ENCODE results near the gene MRC1. TPM values are rescaled to one million over a fixed set of nuclear protein-coding genes. Genes with fewer than 3 reads are reported as not detected.

Gene MRC1
- total and polyA plus RNA-seq, 2 of the 8 experiments (the other 6 are each of a cell fraction or from before 2014, with no cell fraction given): 0.03 to 0.06 TPM

GRCh38 chr10:17959870-17960269 is 150.7 kb downstream of the MRC1 start:
- Histone ChIP-seq H3K14ac (ENCODE audit: insufficient read length) (no peak overlapping the region), H4K5ac (ENCODE audit: insufficient read length, low read depth, low read length) (no peak overlapping the region), H2BK12ac (ENCODE audit: low read depth, low read length) (no peak overlapping the region), H3K4ac (replicated peaks; ENCODE audit: insufficient read length, low read depth, low read length) (no peak overlapping the region), H2AK5ac (ENCODE audit: low read depth, low read length) (no peak overlapping the region), H2BK20ac (ENCODE audit: low read length) (no peak overlapping the region), H3K56ac (replicated peaks; ENCODE audit: insufficient read length, low read depth, low read length) (no peak overlapping the region), H3K23ac (ENCODE audit: insufficient read length) (no peak overlapping the region), H2BK120ac (replicated peaks; ENCODE audit: low read depth, low read length) (no peak overlapping the region), H3K27ac (ENCODE audit: low read depth, low read length) (no peak overlapping the region), H2BK15ac (ENCODE audit: low read length) (no peak overlapping the region), H3K4me3 (ENCODE audit: extremely low read depth in 1 of 4, insufficient read depth in 2 of 4, low read depth in 3 of 4, low read length in 4 of 4) (no peak overlapping the region), H3K4me1 (replicated peaks in 1 of 4; ENCODE audit: control insufficient read depth in 3 of 4, insufficient read depth in 4 of 4, low read length in 3 of 4) (no peaks in the 10 kb centered on the region), H4K8ac (ENCODE audit: extremely low read depth, insufficient read depth, low read length) (no peak overlapping the region), H3K23me2 (ENCODE audit: low read depth, low read length) (no peaks in the 10 kb centered on the region), H3K4me2 (ENCODE audit: insufficient read depth in 1 of 2, low read depth in 2 of 2, low read length in 2 of 2) (no peak overlapping the region), H3K79me2 (ENCODE audit: control insufficient read depth in 1 of 2, insufficient read depth in 2 of 2, low read length in 2 of 2) (no peaks in the 10 kb centered on the region), H2BK5ac (ENCODE audit: low read depth, low read length) (no peak overlapping the region), H2AFZ (ENCODE audit: low read length) (no peak overlapping the region), H4K20me1 (replicated peaks in 1 of 2; ENCODE audit: control insufficient read depth in 1 of 2, insufficient read depth in 2 of 2, low read length in 2 of 2) (no peaks in the 10 kb centered on the region), H3K27me3 (replicated peaks in 1 of 4; ENCODE audit: control insufficient read depth in 3 of 4, extremely low read depth in 1 of 4, insufficient read depth in 3 of 4, low read length in 3 of 4) (no peaks in the 10 kb centered on the region; a peak in 1 of 7 replicates), H3K79me1 (ENCODE audit: low read depth, low read length) (no peaks in the 10 kb centered on the region), H3K9ac (replicated peaks in 1 of 4; ENCODE audit: extremely low read depth in 1 of 4, low read depth in 3 of 4, low read length in 3 of 4) (no peak overlapping the region), H3K18ac (ENCODE audit: extremely low read depth, low read length) (no peak overlapping the region), H4K91ac (replicated peaks; ENCODE audit: insufficient read length, low read length) (no peak overlapping the region), H3K9me3 (ENCODE audit: insufficient read depth in 2 of 2, low read depth in 1 of 2, low read length in 1 of 2) (peaks cover 0 to 7% of the 10 kb centered on the region in 2 experiments; a peak in 1 of 4 replicates), H3K36me3 (ENCODE audit: control insufficient read depth in 2 of 4, insufficient read depth in 4 of 4, low read length in 3 of 4) (no peaks in the 10 kb centered on the region)
- FAIRE-seq: no peak
- 92% methylated on average over 2 of the region's 2 CpGs; no CpG with 5 or more reads in 1 of the 2 experiments for WGBS, 2 experiments (ENCODE audit: extremely low coverage in 1 of 2, insufficient coverage in 1 of 2, insufficient read length in 1 of 2, insufficient replicate concordance in 2 of 2, low coverage in 1 of 2, low lambda C conversion rate in 2 of 2, missing lambda C conversion rate in 1 of 2)
- no peak for DNase-seq (ENCODE audit: low read depth in 1 of 2, low spot score in 2 of 2)
- CTCF ChIA-PET (ENCODE audit: partially characterized antibody): no interaction called here
- POLR2A ChIA-PET (ENCODE audit: partially characterized antibody): no interaction called here
- no peak for TF ChIP-seq EZH2 (IDR thresholded peaks at IDR 0.05; ENCODE audit: low read depth, low read length, severe bottlenecking)
- no peak for TF ChIP-seq NANOG (IDR thresholded peaks at IDR 0.05; ENCODE audit: insufficient read depth, low read depth, low read length, poor library complexity, severe bottlenecking)
- TF ChIP-seq KDM4A (IDR thresholded peaks at IDR 0.05; ENCODE audit: low read depth, low read length, severe bottlenecking): no peak
- no peak for TF ChIP-seq TBP (IDR thresholded peaks at IDR 0.05; ENCODE audit: low read depth, low read length)
- no peak for TF ChIP-seq SRF (IDR thresholded peaks at IDR 0.05; ENCODE audit: low read depth, low read length)
- no peak for TF ChIP-seq CTCF (IDR thresholded peaks at IDR 0.05; ENCODE audit: control extremely low read depth in 1 of 3, insufficient read depth in 1 of 3, low read depth in 1 of 3, low read length in 3 of 3)
- TF ChIP-seq SP2 (IDR thresholded peaks at IDR 0.05; ENCODE audit: low read length): no peak
- no peak for TF ChIP-seq HDAC6 (IDR thresholded peaks at IDR 0.05; ENCODE audit: low read depth, low read length)
- TF ChIP-seq KDM1A (IDR thresholded peaks at IDR 0.05; ENCODE audit: borderline replicate concordance, low read length): no peak
- no peak for TF ChIP-seq USF2 (IDR thresholded peaks at IDR 0.05; ENCODE audit: low read length)
- no peak for TF ChIP-seq CHD1 (IDR thresholded peaks at IDR 0.05; ENCODE audit: low read depth, low read length)
